Measurements from ENCODE around the gene ADAMTSL5. TPM values are rescaled to one million over a fixed set of nuclear protein-coding genes. Genes with fewer than 3 reads are reported as not detected.

The ADAMTSL5 gene
- total and polyA plus RNA-seq, 2 of the 8 experiments (the other 6 are each of a cell fraction or from before 2014, with no cell fraction given), result 0.82 to 0.99 TPM

DNA sequence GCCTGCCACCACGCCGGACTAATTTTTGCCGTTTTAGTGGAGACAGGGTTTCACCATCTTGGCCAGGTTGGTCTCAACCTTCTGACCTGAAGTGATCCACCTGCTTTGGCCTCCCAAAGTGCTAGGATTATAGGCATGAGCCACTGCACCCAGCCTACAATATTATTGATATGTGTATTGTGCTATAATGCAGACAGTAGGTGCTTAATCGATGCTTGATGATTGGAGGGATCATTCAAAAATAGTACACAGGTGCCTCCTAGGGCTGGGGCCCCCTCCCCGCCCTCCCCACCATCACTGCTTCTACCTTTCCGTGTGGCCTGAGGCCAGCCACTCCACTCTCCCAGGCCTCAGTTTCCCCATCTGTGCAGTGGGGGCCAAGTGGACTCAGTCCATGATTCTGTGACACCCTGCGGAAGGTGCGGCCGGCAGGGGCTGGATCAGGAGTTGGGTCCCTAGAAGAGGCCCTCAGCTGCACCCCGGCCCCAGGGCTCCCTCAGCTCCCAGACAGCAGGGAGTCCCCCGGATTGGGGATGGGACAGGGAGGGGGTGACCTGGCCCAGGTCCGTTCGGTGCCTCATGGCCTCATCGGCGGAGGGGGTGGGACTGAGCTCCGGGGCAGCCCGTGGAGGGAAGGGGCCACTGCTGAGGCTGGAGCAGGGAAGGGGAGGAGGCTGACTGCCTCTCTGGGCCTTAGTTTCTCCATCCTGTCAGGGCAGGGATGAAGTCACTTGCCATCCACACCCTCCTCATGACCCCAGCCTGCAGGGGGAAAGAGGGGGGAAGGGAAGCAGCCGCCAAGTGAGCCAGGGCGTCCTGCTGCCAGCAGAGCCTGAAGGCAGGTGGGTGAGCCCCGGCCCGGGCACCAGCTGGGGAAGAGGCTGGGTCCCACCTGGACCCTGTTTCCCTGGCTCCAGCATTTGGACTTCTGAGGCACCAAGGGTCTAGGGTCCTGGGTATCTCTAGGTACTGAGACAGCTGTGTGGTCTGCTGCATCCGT lies 1.2 kb downstream of the ADAMTSL5 start:
- Histone ChIP-seq H2BK20ac (ENCODE audit: low read length) (no peak overlapping the region), H3K4me1 (replicated peaks in 1 of 4; ENCODE audit: control insufficient read depth in 3 of 4, insufficient read depth in 4 of 4, low read length in 3 of 4) (peaks cover 0 to 3% (median 0%) of the 10 kb centered on the region in 4 experiments; a peak in 3 of 7 replicates), H3K14ac (ENCODE audit: insufficient read length) (no peak overlapping the region), H3K4me2 (ENCODE audit: insufficient read depth in 1 of 2, low read depth in 2 of 2, low read length in 2 of 2) (no peak overlapping the region), H3K9ac (replicated peaks in 1 of 4; ENCODE audit: extremely low read depth in 1 of 4, low read depth in 3 of 4, low read length in 3 of 4) (no peak overlapping the region), H3K27me3 (replicated peaks in 1 of 4; ENCODE audit: control insufficient read depth in 3 of 4, extremely low read depth in 1 of 4, insufficient read depth in 3 of 4, low read length in 3 of 4) (peaks cover 0 to 10% (median 5%) of the 10 kb centered on the region in 4 experiments; a peak in 5 of 7 replicates), H3K27ac (ENCODE audit: low read depth, low read length) (no peak overlapping the region), H3K9me3 (ENCODE audit: insufficient read depth in 2 of 2, low read depth in 1 of 2, low read length in 1 of 2) (no peaks in the 10 kb centered on the region), H2BK5ac (ENCODE audit: low read depth, low read length) (no peak overlapping the region), H2BK15ac (ENCODE audit: low read length) (no peak overlapping the region), H4K5ac (ENCODE audit: insufficient read length, low read depth, low read length) (no peak overlapping the region), H2AK5ac (ENCODE audit: low read depth, low read length) (no peak overlapping the region), H3K79me2 (ENCODE audit: control insufficient read depth in 1 of 2, insufficient read depth in 2 of 2, low read length in 2 of 2) (no peaks in the 10 kb centered on the region), H3K56ac (replicated peaks; ENCODE audit: insufficient read length, low read depth, low read length) (no peak overlapping the region), H3K23me2 (ENCODE audit: low read depth, low read length) (peaks cover 6% of the 10 kb centered on the region; the same call in 1 of the 2 replicates), H4K8ac (ENCODE audit: extremely low read depth, insufficient read depth, low read length) (no peak overlapping the region; the same call in 1 of the 2 replicates), H3K4ac (replicated peaks; ENCODE audit: insufficient read length, low read depth, low read length) (no peak overlapping the region), H3K23ac (ENCODE audit: insufficient read length) (no peak overlapping the region), H3K4me3 (ENCODE audit: extremely low read depth in 1 of 4, insufficient read depth in 2 of 4, low read depth in 3 of 4, low read length in 4 of 4) (no peak overlapping the region), H2BK12ac (ENCODE audit: low read depth, low read length) (no peak overlapping the region), H3K36me3 (ENCODE audit: control insufficient read depth in 2 of 4, insufficient read depth in 4 of 4, low read length in 3 of 4) (no peaks in the 10 kb centered on the region), H3K79me1 (ENCODE audit: low read depth, low read length) (no peaks in the 10 kb centered on the region), H3K18ac (ENCODE audit: extremely low read depth, low read length) (no peak overlapping the region), H2AFZ (ENCODE audit: low read length) (no peak overlapping the region), H4K91ac (replicated peaks; ENCODE audit: insufficient read length, low read length) (no peak overlapping the region), H4K20me1 (replicated peaks in 1 of 2; ENCODE audit: control insufficient read depth in 1 of 2, insufficient read depth in 2 of 2, low read length in 2 of 2) (peaks cover 0 to 6% of the 10 kb centered on the region in 2 experiments), H2BK120ac (replicated peaks; ENCODE audit: low read depth, low read length) (no peak overlapping the region)
- WGBS, 2 experiments (ENCODE audit: extremely low coverage in 1 of 2, insufficient coverage in 1 of 2, insufficient read length in 1 of 2, insufficient replicate concordance in 2 of 2, low coverage in 1 of 2, low lambda C conversion rate in 2 of 2, missing lambda C conversion rate in 1 of 2), result 80% methylated on average over 16 of the region's 22 CpGs; no CpG with 5 or more reads in 1 of the 2 experiments
- POLR2A ChIA-PET (ENCODE audit: partially characterized antibody), result interaction anchor here (0.9 to 1.3 kb wide), 3 partner anchors 17 to 76 kb away, joined by 3 to 4 read pairs (median 3); no protein-coding TSS in a partner anchor
- FAIRE-seq (no peak), DNase-seq (ENCODE audit: low read depth in 1 of 2, low spot score in 2 of 2) (no peak)
- CTCF ChIA-PET (ENCODE audit: partially characterized antibody), result interaction anchor here (1.0 to 1.5 kb wide), 3 partner anchors 10 to 35 kb away, joined by 3 read pairs; no protein-coding TSS in a partner anchor
- TF ChIP-seq CHD2 (IDR thresholded peaks at IDR 0.05; ENCODE audit: low read length) (no peak), SAP30 (IDR thresholded peaks at IDR 0.05; ENCODE audit: insufficient read depth, insufficient replicate concordance, low read length) (no peak), NANOG (IDR thresholded peaks at IDR 0.05; ENCODE audit: insufficient read depth, low read depth, low read length, poor library complexity, severe bottlenecking) (no peak), GTF2F1 (IDR thresholded peaks at IDR 0.05; ENCODE audit: borderline replicate concordance, low read depth, low read length) (no peak), ASH2L (IDR thresholded peaks at IDR 0.05; ENCODE audit: low read length) (no peak), KDM5A (IDR thresholded peaks at IDR 0.05; ENCODE audit: low read length) (no peak), POLR2A (IDR thresholded peaks at IDR 0.05; ENCODE audit: control extremely low read depth in 1 of 2, low read depth in 2 of 2, low read length in 2 of 2) (no peak), SIRT6 (IDR thresholded peaks at IDR 0.05; ENCODE audit: low read length) (no peak), CHD1 (IDR thresholded peaks at IDR 0.05; ENCODE audit: low read depth, low read length) (no peak), TCF12 (IDR thresholded peaks at IDR 0.05; ENCODE audit: low read depth, low read length) (no peak)
